HK-2 (cell line): ENCODE data around the gene KCTD4.
"Not testable (repeated sequence)": the region's sequence is repeated elsewhere in the genome, so short reads cannot be mapped to it uniquely, and the experiment has no call there.

Experiments
- DNase-seq: peaks from one replicate; pipeline ENCODE4 v3.0.0-alpha.2; 2018; ENCODE audit not compliant: unreplicated experiment

KCTD4 gene

GRCh38 chr13:45200701-45201232 lies at the start of gene KCTD4:
TSS of gene KCTD4 (minus strand) at chr13:45201045. CDS start at chr13:45194567, 6,478 bp downstream.
- no peak for DNase-seq

GRCh38 chr13:45249662-45250061 lies 48.8 kb upstream of the KCTD4 start:
- no peak for DNase-seq

- not testable (repeated sequence) for DNase-seq
Observed at GRCh38 chr13:45244736-45245135, 43.9 kb upstream of the KCTD4 start.

DNA sequence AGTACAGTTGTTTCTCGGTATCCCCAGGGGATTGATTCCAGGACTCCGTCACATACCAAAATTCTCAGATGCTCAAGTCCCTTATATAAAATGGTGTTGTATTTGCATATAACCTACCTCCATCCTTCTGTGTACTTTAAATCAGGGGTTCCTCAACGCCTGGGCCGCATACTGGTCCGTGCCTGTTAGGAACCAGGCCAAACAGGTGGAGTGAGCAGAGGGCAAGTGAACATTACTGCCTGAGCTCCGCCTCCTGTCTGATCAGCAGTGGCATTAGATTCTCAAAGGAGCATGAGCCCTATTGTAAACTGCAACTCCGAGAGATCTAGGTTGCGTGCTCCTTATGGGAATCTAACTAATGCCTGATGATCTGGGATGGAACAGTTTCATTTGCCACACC lies 42.2 kb upstream of the KCTD4 start:
- DNase-seq: no peak

- no peak for DNase-seq
Observed at GRCh38 chr13:45242524-45242923, 41.7 kb upstream of the KCTD4 start.

GRCh38 chr13:45242070-45242469 lies 41.2 kb upstream of the KCTD4 start:
- DNase-seq: no peak

- DNase-seq: no peak
Observed at GRCh38 chr13:45240143-45240542, 39.3 kb upstream of the KCTD4 start.

DNA sequence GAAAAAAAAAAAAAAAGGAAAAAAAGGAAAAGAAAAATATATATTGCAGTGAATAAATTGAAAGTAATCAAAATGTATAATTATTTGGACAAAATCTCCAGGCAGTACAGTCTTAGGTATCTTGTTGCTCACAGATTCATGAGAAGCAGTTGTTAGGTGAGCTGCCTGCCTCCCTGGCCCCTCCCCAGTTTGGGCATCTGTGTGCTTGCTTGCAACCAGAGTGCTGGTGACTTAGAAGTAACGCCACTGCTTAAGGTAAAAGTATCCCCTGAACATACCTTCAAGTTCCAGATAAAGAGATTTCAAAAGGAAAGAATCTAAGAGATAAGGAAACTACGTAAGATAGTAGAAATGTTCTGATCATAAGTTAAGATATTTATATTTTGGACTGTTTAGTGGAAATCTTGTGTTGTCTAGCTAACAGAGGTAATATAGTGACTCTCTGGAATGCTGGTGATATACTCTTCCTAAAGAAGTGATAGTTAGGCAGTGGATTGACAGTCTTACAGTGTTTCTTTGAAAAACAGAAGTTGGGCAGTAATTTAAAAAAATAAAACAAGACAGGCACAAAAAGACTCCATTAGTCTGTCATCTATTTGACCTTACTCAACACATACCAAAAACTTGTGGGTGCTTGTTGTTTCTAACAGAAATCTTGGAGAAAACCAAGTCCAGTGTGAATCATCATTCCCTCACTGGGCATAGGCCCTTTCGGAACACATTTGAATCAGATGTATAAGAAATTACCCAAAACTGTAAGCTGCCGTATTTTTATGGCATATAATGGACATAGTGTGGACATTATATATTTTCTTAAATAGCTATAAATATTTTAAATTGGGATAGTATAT lies 38.3 kb upstream of the KCTD4 start:
- no peak for DNase-seq

- no peak for DNase-seq
Observed at GRCh38 chr13:45232591-45232990, 31.7 kb upstream of the KCTD4 start.

DNA sequence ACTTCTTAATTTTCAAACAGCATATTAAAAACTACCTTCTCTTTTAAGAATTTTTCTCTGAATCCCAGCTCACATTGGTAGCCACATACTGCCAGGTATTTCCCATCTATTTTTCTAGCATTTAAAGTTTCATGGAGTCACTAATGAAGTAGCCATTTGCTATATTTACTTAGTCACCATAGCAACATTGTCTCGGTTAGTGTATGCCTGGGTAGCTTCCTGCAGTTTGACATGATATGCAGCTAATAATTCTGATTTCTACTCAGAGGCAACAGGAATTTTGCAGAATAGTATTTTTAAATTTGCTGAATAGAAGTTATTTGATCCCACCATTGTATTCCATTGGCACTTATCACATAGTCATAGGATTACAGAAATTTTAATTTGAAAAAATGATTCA lies 30.9 kb upstream of the KCTD4 start:
- DNase-seq: no peak

DNA sequence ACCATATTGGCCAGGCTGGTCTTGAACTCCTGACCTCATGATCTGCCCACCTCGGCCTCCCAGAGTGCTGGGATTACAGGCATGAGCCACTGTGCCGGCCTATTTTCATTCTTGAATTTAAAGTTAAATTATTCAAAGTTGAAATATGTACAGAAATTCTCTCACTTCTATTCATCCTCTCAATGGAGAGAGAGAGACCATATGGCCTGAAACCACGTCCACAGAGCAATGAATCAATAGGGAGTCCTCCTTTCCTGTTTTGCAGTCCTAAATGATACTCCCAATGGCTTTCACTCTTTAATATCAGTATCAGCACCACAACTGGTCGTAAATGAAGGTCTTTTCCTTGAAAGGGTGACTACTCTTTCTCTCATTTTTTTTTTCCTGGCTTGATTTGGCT lies 30.5 kb upstream of the KCTD4 start:
- no peak for DNase-seq

GRCh38 chr13:45229172-45229571 lies 28.3 kb upstream of the KCTD4 start:
- no peak for DNase-seq

- DNase-seq: no peak
Observed at GRCh38 chr13:45228002-45228401, 27.2 kb upstream of the KCTD4 start.

DNA sequence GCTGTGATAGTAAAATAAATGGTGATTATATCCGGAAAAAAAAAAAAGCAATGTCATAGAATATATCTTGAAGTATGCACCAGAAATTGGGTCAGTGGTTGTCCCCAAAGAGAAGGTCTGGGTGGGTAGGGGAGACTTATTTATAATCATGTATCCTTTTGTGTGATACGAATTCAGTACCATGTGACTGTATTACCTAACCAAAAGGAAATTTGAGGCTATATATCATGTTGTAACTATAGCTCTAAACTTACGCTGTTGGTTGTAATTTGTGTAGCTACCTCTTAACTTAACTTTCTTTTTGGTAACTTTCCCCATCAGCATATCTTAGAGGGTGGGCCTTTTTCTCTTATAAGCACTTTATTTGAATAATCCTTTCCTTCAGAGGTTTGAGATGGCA lies 25.2 kb upstream of the KCTD4 start:
- no peak for DNase-seq

GRCh38 chr13:45225370-45225769 lies 24.5 kb upstream of the KCTD4 start:
- no peak for DNase-seq

DNA sequence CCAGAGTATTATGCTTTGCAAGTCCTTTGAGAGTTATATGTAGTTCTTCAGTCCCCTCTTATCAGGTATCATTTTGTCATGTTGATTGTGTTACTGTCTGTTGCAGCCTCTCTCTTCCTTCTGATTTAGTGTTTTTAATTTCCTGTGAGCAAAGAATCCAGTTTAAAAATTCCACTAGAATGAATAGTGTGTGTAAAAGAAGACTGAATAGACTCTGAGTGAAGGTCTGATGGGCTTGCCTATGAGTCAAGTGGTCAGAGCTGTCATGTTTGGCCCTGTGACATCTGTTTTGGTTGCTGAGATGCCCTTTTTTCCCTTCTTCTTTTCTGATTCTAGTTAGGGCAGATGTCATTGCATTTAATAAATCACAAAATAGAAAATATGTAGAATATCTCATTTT lies 23.3 kb upstream of the KCTD4 start:
- no peak for DNase-seq

DNA sequence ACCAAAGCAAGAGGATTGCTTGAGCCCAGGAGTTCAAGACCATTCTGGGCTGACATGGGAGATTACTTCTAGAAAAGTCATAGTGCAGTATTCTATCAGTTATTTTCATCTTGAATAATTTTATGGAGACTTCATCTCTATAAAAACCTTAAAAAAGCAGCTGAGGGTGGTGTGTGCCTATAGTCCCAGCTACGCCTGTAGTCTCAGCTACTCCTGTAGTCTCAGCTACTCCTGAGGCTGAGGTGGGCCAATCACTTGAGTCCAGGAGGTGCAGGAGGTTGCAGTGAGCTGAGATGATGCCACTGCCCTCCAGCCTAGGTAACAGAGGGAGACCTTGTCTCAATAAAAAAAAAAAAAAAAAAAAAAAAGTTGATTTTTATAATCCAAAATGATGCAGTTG lies 22.1 kb upstream of the KCTD4 start:
- no peak for DNase-seq

GRCh38 chr13:45222516-45222915 lies 21.7 kb upstream of the KCTD4 start:
- no peak for DNase-seq

GRCh38 chr13:45220403-45220802 lies 19.6 kb upstream of the KCTD4 start:
- DNase-seq: no peak

- DNase-seq: no peak
Observed at GRCh38 chr13:45219938-45220375, 19.1 kb upstream of the KCTD4 start.

GRCh38 chr13:45219123-45219891 lies 18.5 kb upstream of the KCTD4 start:
- DNase-seq: no peak

- no peak for DNase-seq
Observed at GRCh38 chr13:45218689-45219088, 17.8 kb upstream of the KCTD4 start.

DNA sequence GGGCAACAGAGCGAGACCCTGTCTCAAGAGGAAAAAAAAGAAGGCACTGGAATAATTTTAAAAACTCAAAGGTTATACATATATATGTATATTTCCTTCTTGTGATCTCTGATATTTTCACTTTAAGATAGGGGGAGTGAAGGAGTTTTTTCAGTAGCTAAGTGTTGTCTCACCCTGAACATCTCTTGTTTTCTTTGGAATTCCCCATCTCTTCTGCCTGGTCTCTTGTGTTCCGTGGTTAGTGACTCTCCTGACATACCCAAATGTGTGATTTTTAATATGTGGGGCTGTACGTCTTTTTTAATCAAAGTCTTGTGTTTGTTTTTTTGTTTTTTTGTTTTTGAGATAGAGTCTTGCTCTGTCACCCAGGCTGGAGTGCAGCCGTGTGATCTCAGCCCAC lies 15.3 kb upstream of the KCTD4 start:
- DNase-seq: no peak
